Stimulated activated CD8-positive, alpha-beta memory T cell treated with anti-CD3 and anti-CD28 coated beads, Interleukin-7, amount 100 ng/mL, for 1 hour (primary cell): ENCODE measurements around the gene SDHA.
"Not testable (repeated sequence)": the region's sequence is repeated elsewhere in the genome, so short reads cannot be mapped to it uniquely, and the experiment has no call there.

Experiments
- DNase-seq, 2 donors: peaks; one replicate each; pipeline ENCODE4 v3.0.0-alpha.2; 2020; ENCODE audit warnings: low read depth in 2 of 2

SDHA gene

DNA sequence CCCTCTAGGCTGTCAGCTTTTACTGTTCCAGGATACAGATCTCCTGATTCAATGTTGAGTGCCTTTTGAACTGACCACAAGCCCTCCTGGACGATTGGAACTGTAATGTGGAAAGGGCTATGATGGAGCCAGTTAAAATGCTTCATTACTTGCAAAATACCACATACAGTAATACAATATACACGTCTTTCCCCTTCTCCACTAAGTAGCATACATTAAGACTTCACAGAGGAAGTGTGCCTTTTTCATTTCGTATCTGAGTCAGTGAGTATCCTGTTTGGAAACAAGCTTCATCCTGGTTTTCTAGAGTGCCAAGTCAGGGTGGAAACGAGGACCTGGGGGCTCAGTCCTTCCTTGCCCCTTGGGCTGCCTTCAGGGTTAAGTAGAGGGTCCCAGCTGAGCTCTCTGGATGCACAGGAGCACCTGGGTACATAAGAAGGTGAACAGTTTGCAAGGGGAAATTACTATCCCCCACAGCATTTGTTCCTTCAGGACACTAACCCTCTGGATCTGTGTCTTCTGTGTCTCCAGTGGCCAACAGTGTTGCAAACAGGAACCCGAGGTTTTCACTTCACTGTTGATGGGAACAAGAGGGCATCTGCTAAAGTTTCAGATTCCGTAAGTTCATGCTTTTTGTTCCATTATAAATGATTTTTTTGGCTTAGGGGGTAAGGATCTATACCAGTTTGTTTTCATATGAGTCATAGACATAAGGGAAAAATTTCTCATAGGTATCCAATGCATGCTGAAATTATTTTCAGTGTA is 5.0 kb downstream of the SDHA start:
- DNase-seq, result not testable (repeated sequence)

DNA sequence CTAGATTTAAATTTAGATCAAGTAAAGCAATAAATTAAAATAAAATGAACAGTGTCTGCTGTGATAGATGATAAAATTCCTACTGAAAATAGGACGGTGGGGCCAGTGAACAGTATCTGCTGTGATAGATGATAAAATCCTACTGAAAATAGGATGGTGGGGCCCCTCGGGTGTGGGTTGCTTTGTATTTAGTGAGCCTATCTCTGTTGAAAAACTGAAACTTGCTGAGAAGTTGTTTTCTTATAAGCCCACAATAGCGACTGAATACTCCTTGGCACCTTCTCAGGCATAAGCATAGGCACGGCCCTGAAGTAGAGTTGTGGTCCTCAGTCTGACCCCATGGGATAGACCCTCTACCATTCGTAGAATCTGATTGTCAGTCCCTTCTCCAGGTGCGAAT is 5.7 kb downstream of the SDHA start:
- no peak for DNase-seq

DNA sequence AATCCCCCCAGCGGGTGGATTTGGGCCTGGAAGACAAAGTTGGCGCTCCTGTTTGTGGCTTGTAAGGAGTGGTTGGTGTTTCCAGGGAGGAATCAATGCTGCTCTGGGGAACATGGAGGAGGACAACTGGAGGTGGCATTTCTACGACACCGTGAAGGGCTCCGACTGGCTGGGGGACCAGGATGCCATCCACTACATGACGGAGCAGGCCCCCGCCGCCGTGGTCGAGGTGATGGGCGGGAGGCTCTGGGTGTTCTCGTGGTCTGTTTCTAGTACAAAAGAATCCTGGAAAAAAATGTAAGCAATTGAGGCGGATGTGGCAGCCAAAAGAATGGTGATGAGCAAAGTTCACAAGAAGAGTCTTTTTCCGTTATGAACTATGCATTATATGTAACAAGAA is 7.2 kb downstream of the SDHA start:
- DNase-seq, result no peak

DNA sequence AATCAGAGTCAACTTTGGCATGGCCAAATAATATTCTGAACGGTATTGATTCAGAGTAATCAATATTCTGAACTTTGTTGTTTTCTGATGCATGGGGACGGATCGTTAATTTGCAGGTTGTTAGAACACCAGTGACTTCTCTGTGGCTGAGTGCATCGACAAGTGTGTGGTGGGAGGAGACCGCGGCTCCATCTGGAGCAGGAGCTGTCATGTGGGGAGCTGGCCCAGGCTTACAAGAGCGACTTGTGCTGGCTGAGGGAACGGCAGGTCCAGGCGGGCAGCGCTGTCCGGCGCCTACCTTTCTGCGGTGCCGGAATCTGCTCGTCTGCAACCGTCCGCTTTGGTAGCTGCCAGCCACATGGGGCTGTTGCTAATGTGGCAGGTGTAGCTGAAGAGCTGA is 9.3 kb downstream of the SDHA start:
- DNase-seq, result not testable (repeated sequence)

DNA sequence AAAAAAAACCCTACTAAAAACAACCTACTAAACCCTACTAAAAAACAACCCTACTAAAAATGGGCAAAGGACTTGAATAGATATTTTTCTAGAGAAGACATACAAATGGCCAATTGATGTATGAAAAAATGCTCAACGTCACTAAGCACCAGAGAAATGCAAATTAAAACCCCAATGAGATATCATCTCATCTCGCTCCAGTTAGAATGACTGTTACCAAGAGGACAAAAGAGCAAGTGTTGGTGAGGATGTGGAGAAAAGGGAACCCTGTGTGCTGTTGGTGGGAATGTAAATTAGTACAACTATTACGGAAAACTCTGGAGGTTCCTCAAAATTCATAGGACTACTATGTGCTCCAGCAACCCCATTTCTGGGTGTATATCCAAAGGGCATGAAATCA is 10.8 kb downstream of the SDHA start:
- no peak for DNase-seq

DNA sequence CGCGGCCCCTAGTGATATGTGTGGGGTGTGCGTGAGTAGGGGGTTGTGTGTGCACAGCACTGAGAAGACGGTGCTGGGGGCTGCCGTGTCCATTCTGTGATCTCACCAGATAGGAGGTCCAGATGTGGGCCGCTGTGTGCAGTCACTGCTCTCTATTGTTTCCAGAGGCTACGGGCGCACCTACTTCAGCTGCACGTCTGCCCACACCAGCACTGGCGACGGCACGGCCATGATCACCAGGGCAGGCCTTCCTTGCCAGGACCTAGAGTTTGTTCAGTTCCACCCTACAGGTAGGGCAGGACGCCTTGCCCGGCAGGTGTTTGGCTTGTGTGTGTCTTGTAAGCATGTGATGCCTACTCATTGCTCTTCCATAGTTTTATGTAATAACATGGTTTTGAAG is 12.6 kb downstream of the SDHA start:
- DNase-seq, result no peak

DNA sequence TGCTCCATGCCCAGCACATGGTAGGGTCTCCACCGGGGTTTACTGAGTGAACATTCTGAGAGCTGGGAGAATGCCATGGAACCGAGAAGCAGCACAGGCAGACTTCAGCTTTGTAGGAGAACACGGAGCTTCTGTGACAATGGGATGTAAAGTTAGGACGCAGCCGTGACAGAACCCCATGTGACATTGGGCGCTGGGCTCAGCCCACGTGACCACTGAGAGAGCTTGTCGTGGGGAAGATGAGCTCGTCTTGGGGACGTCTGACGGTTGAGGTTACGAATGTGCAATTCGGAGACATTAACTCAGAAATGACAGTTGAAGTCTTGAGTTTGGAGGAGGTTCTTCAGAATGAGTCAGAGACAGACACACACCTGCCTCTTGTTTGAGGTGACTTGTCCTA is 13.5 kb downstream of the SDHA start:
- DNase-seq, result no peak

DNA sequence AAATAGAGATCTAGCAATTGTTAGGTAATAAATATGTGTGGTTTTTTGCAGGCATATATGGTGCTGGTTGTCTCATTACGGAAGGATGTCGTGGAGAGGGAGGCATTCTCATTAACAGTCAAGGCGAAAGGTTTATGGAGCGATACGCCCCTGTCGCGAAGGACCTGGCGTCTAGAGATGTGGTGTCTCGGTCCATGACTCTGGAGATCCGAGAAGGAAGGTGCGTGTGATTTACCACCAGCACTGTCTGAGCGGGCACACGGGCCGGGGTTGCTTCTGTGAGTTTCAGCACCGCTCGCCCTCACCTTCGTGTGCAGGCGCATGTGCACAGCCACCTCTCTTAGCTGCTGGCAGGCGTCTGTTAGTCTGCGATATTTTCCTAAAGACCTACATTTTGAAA is 15.3 kb downstream of the SDHA start:
- DNase-seq, result not testable (repeated sequence)

DNA sequence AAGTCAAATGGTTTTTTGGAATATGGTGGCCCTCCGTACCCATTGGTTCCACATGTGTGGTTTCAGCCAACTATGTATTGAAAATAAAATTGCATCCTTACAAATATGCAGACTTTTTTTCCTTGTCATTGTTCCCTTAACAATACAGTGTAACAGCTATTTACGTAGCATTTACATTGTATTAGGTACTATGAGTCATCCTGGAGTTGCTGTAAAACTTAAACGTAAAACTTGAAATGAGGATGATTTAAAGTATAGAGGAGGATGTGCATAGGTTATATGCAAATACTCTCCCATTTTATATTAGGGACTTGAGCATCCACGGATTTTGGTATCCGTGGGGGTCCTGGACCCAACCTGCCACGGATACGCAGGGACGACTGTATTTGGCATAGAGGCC is 16.3 kb downstream of the SDHA start:
- DNase-seq, result no peak

DNA sequence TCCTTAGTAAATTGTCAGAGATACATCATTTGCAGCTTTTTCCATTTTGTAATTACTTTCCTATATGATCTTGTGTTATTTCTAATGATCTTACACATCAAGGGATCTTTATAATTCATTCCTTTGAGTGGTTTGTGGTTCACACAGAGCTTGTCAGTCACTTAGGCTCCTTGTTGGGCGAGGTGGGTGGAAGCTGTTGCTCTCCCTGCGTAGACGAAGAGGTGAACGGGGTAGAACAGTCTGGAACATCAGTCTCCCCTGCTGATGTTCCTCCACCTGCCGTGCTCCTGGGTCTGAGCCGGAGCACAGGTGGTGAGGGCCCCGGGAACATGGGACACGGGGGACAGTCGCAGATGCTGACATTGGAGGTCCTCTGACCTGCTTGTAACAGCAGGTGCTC is 17.4 kb downstream of the SDHA start:
- DNase-seq, result not testable (repeated sequence)

DNA sequence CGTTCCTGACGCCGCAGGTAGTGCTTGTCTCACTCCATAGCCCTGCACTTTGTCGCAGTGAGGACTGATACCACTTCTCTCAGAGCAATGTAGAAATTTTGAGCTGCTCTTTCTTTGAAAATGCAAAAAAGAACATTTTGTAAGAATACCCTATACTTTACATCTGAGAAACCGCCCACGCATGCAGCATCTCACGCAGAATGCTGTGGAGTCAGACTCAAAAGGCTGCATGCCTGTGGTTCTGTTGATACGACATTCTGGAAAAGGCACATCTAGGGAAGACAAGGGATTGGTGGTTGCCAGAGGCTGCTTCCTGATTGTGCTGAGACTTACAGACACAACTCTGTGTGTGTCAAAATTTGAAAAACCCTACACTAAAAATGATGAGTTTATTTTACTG is 19.8 kb downstream of the SDHA start:
- not testable (repeated sequence) for DNase-seq

DNA sequence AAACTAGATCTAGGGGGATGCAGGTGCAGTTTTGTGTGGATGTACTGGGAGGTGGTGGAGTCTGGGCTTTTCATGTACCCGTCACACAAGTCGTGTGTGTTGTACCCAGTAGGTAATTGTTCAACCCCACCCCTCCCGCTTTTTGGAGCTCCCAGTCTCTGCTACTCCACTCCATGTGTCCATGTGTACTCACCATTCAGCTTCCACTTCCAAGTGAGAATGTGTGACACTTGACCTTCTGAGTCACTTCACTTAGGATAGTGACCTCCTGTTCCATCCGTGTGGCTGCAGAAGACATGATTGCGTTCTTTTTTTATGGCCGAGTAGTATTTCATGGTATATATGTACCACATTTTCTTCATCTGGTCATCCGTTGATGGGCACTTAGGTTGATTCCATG is 22.4 kb downstream of the SDHA start:
- not testable (repeated sequence) for DNase-seq

DNA sequence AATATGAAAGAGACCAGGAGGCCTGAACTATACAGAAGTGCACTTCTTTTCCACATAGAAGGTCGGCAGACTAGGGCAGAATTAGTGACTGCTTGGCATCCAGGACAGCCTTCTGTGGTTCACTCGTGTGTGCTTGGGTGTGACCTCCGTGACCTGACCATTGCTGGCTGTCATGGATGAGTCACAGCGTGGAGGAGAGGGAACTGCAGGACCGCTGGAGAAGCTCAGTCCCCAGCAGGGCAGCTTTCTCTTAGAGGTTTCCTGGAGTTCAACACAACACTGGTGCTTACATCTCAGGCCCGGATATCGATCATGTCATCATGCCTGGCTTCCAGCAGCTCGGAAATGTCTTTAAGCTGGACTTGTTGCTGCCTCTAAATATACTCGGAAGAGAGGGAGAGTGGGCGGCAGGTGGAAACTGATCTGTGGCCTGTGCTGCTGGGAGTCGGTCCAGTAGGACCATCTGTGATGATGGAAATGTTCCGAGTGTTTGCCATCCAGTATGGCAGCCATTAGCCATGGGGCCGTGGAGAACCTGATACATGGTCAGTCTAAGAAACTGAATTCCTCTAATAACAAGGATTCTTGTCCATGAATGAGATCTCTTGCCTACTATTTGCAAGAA is 23.0 kb downstream of the SDHA start:
- DNase-seq, result not testable (repeated sequence)

DNA sequence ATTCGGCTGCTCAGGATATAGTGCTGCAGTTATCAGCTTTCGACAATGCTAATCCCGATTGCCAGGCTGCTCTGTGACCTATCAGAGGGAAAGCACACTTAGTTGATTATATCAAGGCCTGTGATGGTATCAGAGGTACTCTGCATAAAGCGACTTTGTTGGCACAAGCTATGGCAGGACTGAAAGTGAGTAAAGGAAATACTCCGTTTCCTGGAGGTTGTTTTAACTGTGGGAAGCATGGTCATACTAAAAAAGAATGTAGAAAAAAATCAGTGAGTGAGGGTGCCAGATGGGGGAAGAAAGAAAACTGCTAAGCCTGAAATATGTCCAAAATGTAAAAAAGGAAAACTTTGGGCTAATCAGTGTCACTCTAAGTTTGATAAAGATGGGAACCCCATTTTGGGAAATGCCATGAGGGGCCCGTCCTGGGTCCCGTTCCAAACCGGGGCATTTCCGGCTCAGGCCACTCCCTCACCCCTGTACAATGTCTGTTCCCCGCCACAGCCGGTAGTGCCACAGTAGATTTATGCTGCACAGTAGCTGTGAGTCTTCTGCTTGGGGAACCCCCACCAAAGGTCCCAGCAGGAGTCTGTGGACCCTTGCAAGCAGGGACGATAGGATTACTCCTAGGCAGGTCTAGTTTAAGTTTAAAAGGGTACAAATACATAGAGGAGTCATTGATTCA is 25.7 kb downstream of the SDHA start:
- DNase-seq, result not testable (repeated sequence)

DNA sequence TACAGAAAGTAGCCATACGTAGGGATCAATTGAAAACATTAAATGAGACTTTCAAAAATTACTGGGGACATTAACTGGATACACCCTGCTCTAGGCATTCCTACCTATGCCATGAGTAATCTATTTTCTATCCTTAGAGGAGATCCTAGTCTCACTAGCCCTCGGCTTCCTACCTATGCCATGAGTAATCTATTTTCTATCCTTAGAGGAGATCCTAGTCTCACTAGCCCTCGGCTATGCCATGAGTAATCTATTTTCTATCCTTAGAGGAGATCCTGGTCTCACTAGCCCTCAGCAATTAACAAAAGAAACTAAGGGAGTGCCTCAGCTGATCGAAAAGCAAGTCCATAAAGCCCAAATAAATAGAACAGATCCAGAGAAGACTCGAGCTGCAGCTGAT is 27.6 kb downstream of the SDHA start:
- DNase-seq, result not testable (repeated sequence)

DNA sequence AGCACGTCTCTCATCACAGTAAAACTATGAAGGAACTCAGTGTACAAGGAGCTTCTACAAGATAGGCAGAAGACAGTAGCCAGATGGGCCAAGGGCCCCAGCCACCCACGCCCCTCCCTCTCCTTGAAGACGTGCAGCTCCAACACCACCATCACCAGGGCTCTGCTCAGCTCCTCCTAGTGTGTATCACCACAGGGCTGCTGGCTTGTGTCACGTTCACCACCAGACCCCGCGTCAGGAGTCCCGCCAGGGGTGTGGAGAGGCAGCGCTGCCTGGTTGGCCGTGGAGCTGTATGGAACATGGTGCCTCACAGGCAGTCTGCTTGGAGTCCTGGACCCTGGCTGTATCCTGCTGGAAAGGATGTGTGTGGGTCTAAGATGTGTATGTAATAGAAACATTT is 32.3 kb downstream of the SDHA start:
- not testable (repeated sequence) for DNase-seq

DNA sequence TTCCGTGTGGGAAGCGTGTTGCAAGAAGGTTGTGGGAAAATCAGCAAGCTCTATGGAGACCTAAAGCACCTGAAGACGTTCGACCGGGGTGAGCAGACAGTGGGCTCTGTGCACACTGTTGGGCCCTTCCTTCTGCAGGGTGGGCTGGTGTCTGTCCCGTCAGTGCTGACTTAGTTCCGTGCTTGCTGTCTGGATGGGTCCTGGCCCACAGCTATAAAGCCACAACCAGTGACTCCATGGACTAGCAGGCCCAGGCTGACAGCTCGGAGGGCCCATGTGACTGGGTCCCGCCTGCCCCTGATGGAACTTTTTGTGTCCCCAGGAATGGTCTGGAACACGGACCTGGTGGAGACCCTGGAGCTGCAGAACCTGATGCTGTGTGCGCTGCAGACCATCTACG is 32.9 kb downstream of the SDHA start:
- not testable (repeated sequence) for DNase-seq

DNA sequence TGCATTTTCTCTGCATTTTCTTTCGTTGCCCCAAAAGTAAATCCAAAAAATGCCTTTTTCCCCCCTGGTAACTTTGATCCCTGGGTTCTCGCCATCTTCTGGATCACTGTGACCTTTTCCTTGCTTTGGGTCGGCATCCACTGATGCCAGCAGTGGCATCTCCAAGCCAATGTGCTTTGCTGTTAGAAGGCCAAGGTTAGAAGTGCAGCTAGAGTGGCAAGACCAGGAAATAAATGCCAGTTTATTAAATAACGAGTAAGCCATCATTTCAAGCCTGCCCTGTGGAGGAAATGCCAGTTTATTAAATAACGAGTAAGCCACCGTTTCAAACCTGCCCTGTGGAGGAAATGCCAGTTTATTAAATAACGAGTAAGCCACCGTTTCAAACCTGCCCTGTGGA is 33.4 kb downstream of the SDHA start:
- DNase-seq, result not testable (repeated sequence)

DNA sequence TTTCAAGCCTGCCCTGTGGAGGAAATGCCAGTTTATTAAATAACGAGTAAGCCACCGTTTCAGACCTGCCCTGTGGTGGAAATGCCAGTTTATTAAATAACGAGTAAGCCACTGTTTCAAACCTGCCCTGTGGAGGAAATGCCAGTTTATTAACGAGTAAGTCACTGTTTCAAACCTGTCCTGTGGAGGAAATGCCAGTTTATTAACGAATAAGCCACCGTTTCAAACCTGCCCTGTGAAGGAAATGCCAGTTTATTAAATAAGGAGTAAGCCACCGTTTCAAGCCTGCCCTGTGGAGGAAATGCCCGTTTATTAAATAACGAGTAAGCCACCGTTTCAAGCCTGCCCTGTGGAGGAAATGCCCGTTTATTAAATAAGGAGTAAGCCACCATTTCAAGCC is 33.9 kb downstream of the SDHA start:
- not testable (repeated sequence) for DNase-seq

DNA sequence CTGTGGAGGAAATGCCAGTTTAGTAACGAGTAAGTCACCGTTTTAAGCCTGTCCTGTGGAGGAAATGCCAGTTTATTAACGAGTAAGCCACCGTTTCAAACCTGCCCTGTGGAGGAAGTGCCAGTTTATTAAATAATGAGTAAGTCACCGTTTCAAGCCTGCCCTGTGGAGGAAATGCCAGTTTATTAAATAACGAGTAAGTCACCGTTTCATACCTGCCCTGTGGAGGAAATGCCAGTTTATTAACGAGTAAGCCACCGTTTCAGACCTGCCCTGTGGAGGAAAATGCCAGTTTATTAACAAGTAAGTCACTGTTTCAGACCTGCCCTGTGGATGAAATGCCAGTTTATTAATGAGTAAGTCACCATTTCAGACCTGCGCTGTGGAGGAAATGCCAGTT is 34.4 kb downstream of the SDHA start:
- no peak for DNase-seq

DNA sequence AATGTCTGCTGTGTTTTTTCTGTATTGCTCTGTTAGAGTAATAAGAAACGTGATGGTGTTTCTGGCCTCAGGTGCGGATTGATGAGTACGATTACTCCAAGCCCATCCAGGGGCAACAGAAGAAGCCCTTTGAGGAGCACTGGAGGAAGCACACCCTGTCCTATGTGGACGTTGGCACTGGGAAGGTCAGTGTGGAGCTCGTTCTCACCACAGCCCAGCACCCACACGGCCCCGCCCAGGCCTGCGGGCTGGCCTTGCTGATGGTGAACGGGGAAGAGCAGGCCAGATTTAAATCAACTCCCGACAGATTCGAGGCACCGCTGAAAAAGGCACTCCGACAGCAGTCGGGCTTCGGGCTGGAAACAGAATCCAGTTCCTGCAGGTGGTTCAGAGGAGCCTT is 36.2 kb downstream of the SDHA start:
- not testable (repeated sequence) for DNase-seq

DNA sequence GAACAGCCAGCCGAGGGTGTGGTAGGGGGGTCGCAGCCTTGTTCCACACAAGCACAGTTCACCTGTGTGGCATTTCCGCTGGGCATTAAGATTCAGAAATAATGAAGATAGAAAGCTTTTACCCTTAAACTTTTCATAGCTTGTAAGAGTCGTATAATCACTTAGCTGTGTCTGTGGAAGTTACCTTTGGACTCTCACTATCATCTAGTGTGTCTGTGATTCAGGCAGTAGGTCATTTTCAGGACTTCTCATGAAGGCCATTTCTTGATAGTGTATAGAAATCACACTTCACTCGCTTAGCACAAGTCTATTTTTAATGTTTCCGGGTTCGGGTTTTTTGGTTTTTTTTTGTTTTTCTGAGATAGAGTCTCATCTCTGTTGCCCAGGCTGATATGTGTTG is 37.0 kb downstream of the SDHA start:
- DNase-seq, result not testable (repeated sequence)

DNA sequence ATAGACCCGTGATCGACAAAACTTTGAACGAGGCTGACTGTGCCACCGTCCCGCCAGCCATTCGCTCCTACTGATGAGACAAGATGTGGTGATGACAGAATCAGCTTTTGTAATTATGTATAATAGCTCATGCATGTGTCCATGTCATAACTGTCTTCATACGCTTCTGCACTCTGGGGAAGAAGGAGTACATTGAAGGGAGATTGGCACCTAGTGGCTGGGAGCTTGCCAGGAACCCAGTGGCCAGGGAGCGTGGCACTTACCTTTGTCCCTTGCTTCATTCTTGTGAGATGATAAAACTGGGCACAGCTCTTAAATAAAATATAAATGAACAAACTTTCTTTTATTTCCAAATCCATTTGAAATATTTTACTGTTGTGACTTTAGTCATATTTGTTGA is 38.2 kb downstream of the SDHA start:
- not testable (repeated sequence) for DNase-seq
